H1 (cell line): Measurements from ENCODE around the gene CERCAM. TPM values are rescaled to one million over a fixed set of nuclear protein-coding genes. Genes with fewer than 3 reads are reported as not detected.

ENCODE experiments used
- BRCA1 ChIP-seq: IDR thresholded peaks from 2 replicates; pipeline ENCODE4 v1.6.1; 2012; ENCODE audit warnings: low read depth, low read length, improper control_type of control experiment
- CHD7 ChIP-seq: fragments of 300-600 bp; sonication (generic); IDR thresholded peaks from 2 replicates; pipeline ENCODE4 v1.7.1; 2012; ENCODE audit warnings: low read length, moderate library complexity, mild to moderate bottlenecking, inconsistent platforms; ENCODE audit not compliant: insufficient replicate concordance
- CREB1 ChIP-seq: IDR thresholded peaks from 2 replicates; pipeline ENCODE4 v1.6.1; 2012; ENCODE audit warnings: inconsistent platforms
- HDAC2 ChIP-seq, 2 experiments: fragments of 300-600 bp in 1 of 2; sonication (generic) in 1 of 2; IDR thresholded peaks; 2 replicates each; pipeline ENCODE4 v1.6.1; 2011 to 2012; ENCODE audit warnings: low read depth in 2 of 2, low read length in 2 of 2, mild to moderate bottlenecking in 2 of 2, moderate library complexity in 2 of 2, borderline replicate concordance in 1 of 2, inconsistent platforms in 1 of 2
- POU5F1 ChIP-seq: IDR thresholded peaks from 2 replicates; pipeline ENCODE4 v1.6.1; 2011; ENCODE audit warnings: low read depth, mild to moderate bottlenecking, low read length, moderate library complexity
- SIN3A ChIP-seq, 2 experiments: IDR thresholded peaks in 1 of 2; conservative IDR thresholded peaks in 1 of 2; 2 replicates each; pipeline ENCODE4 v1.6.1; 2011 to 2012; ENCODE audit warnings: low read length in 2 of 2, improper control_type of control experiment in 1 of 2, low read depth in 1 of 2, mild to moderate bottlenecking in 1 of 2
- SIRT6 ChIP-seq: IDR thresholded peaks from one replicate; pipeline ENCODE4 v1.7.1; 2012; ENCODE audit warnings: low read length, inconsistent platforms
- SIX5 ChIP-seq: IDR thresholded peaks from 2 replicates; pipeline ENCODE4 v1.6.1; 2011; ENCODE audit warnings: mild to moderate bottlenecking, low read depth, low read length
- SP4 ChIP-seq: IDR thresholded peaks from 2 replicates; pipeline ENCODE4 v1.6.1; 2012; ENCODE audit warnings: low read length, inconsistent platforms
- TBP ChIP-seq: IDR thresholded peaks from 2 replicates; pipeline ENCODE4 v1.6.1; 2011; ENCODE audit warnings: low read depth, low read length, improper control_type of control experiment
- ZNF274 ChIP-seq: IDR thresholded peaks from 2 replicates; pipeline ENCODE4 v1.7.0; 2012; ENCODE audit warnings: low read length, borderline replicate concordance; ENCODE audit errors: extremely low read depth
- polyA plus RNA-seq, 7 experiments: library from polyadenylated mRNA; depleted of rRNA in 3 of 7; stranded (reverse) in 5 of 7; unstranded in 2 of 7; fragments of >200 nt in 5 of 7; fragments of 200-250 nt in 2 of 7; gene quantifications; 1 replicate in 5 of 7; 2 replicates in 1 of 7; 4 replicates in 1 of 7; pipeline versions ENCODE4 v1.2.1 to v1.2.3, GENCODE V29; 2011 to 2013; ENCODE audit warnings: missing spikeins in 2 of 7, mixed read lengths in 2 of 7
- total RNA-seq: library from RNA; stranded (reverse); fragmentation: NEBNext Ultra II Directional; extraction: Animal tissue kit (Norgen Biotek cat#: 25700); gene quantifications from 2 replicates; pipeline ENCODE4 v1.2.1, GENCODE V29; 2021

Gene CERCAM
- total and polyA plus RNA-seq, 2 of the 8 experiments (the other 6 are each of a cell fraction or from before 2014, with no cell fraction given): 3.1 to 5.2 TPM

- TF ChIP-seq CHD7: no peak
- no peak for TF ChIP-seq HDAC2 (IDR thresholded peaks at IDR 0.05; ENCODE audit: borderline replicate concordance in 1 of 2, low read depth in 2 of 2, low read length in 2 of 2)
- TF ChIP-seq ZNF274: no peak
- TF ChIP-seq TBP: 0 out of 2 replicates have a peak, but pooled peaks have one; percentile 15
- no peak for TF ChIP-seq SIX5
- TF ChIP-seq POU5F1: no peak
- TF ChIP-seq SP4: no peak
- TF ChIP-seq CREB1: peak; percentile 88
- no peak for TF ChIP-seq SIRT6
- TF ChIP-seq BRCA1: no peak
- TF ChIP-seq SIN3A (conservative IDR thresholded peaks at IDR 0.05 in 1 of 2, IDR thresholded peaks at IDR 0.05 in 1 of 2; ENCODE audit: low read depth in 1 of 2, low read length in 2 of 2): peak; percentile 62 to 87; a peak in 2 of 4 replicates
Measured at GRCh38 chr9:128455849-128456612, 35.4 kb downstream of the CERCAM start, which contains the start of gene ODF2 (continued).
